HEK293 (cell line): Measurements from ENCODE around the gene IVNS1ABP.

ENCODE experiments used
- CTCF ChIA-PET: fragments of 350-600 bp; formaldehyde crosslinking; extraction: SDS; loops from one replicate; lab custom pipeline; 2021; ENCODE audit warnings: antibody characterized with exemption; lab: Yijun Ruan, JAX
- POLR2A ChIA-PET: fragments of 300-600 bp; formaldehyde crosslinking; extraction: SDS; loops from one replicate; lab custom pipeline; 2020; ENCODE audit warnings: antibody characterized with exemption, inconsistent platforms; lab: Yijun Ruan, JAX
- H3K27ac ChIP-seq: fragments of 200-500 bp; sonication (Bioruptor generic); 2 replicates; pipeline ENCODE4 v1.5.1; 2014; ENCODE audit warnings: low read depth, low read length, control low read depth, inconsistent platforms; ENCODE audit errors: extremely low read depth
- H3K36me3 ChIP-seq, 2 experiments: fragments of 200-500 bp in 1 of 2; sonication (Bioruptor generic) in 1 of 2; 1 replicate in 1 of 2; 2 replicates in 1 of 2; pipeline ENCODE4 v1.5.1; 2014 to 2017; ENCODE audit warnings: inconsistent platforms in 2 of 2, low read length in 2 of 2; ENCODE audit not compliant: control insufficient read depth in 2 of 2, insufficient read depth in 1 of 2
- H3K4me1 ChIP-seq: fragments of 200-500 bp; sonication (Bioruptor generic); 2 replicates; pipeline ENCODE4 v1.5.1; 2014; ENCODE audit warnings: mild to moderate bottlenecking, low read length, inconsistent platforms; ENCODE audit not compliant: control insufficient read depth, insufficient read depth
- H3K4me3 ChIP-seq: 2 replicates; pipeline ENCODE4 v1.5.1; 2011; ENCODE audit warnings: low read depth, mild to moderate bottlenecking, control low read depth, low read length, moderate library complexity
- H3K9me3 ChIP-seq: fragments of 200-500 bp; sonication (Bioruptor generic); 2 replicates; pipeline ENCODE4 v1.5.1; 2014; ENCODE audit warnings: low read depth, low read length, inconsistent platforms; ENCODE audit not compliant: control insufficient read depth, insufficient read depth
- MZF1 ChIP-seq: fragments of 450-650 bp; formaldehyde crosslinking; IDR thresholded peaks from 2 replicates; pipeline ENCODE4 v1.5.1; 2017; ENCODE audit warnings: missing biosample characterization, missing genetic modification characterization, borderline replicate concordance
- REPIN1 ChIP-seq: fragments of 450-650 bp; formaldehyde crosslinking; IDR thresholded peaks from 2 replicates; pipeline ENCODE4 v1.5.1; 2017; ENCODE audit warnings: missing biosample characterization, missing genetic modification characterization, low read depth
- SALL2 ChIP-seq: fragments of 450-650 bp; formaldehyde crosslinking; IDR thresholded peaks from 2 replicates; pipeline ENCODE4 v1.5.0; 2017; ENCODE audit warnings: missing biosample characterization, mild to moderate bottlenecking, missing genetic modification characterization, borderline replicate concordance
- SP2 ChIP-seq: fragments of 450-650 bp; formaldehyde crosslinking; IDR thresholded peaks from 2 replicates; pipeline ENCODE4 v1.5.1; 2016; ENCODE audit warnings: missing biosample characterization, missing genetic modification characterization
- ZBTB20 ChIP-seq: fragments of 450-650 bp; formaldehyde crosslinking; IDR thresholded peaks from 2 replicates; pipeline ENCODE4 v1.5.1; 2016; ENCODE audit warnings: missing biosample characterization, missing genetic modification characterization
- ZFP41 ChIP-seq: fragments of 450-650 bp; formaldehyde crosslinking; IDR thresholded peaks from 2 replicates; pipeline ENCODE4 v1.5.1; 2016; ENCODE audit warnings: missing biosample characterization, missing genetic modification characterization, borderline replicate concordance
- ZNF10 ChIP-seq: fragments of 450-650 bp; formaldehyde crosslinking; IDR thresholded peaks from 2 replicates; pipeline ENCODE4 v1.5.1; 2017; ENCODE audit warnings: missing biosample characterization, missing genetic modification characterization
- ZNF138 ChIP-seq: fragments of 450-650 bp; formaldehyde crosslinking; IDR thresholded peaks from 2 replicates; pipeline ENCODE4 v1.5.1; 2016; ENCODE audit warnings: missing biosample characterization, missing genetic modification characterization, borderline replicate concordance
- ZNF169 ChIP-seq: fragments of 450-650 bp; formaldehyde crosslinking; IDR thresholded peaks from 2 replicates; pipeline ENCODE4 v1.5.1; 2016; ENCODE audit warnings: missing biosample characterization, missing genetic modification characterization
- ZNF248 ChIP-seq: fragments of 450-650 bp; formaldehyde crosslinking; IDR thresholded peaks from 2 replicates; pipeline ENCODE4 v1.5.1; 2017; ENCODE audit warnings: missing biosample characterization, missing genetic modification characterization
- ZNF302 ChIP-seq: fragments of 450-650 bp; formaldehyde crosslinking; IDR thresholded peaks from 2 replicates; pipeline ENCODE4 v1.5.1; 2016; ENCODE audit warnings: missing biosample characterization, missing genetic modification characterization, low read depth
- ZNF324 ChIP-seq: fragments of 450-650 bp; formaldehyde crosslinking; IDR thresholded peaks from 2 replicates; pipeline ENCODE4 v1.5.1; 2016; ENCODE audit warnings: missing biosample characterization, missing genetic modification characterization
- ZNF366 ChIP-seq: fragments of 450-650 bp; formaldehyde crosslinking; conservative IDR thresholded peaks from 2 replicates; pipeline ENCODE4 v1.5.1; 2016; ENCODE audit warnings: missing biosample characterization, missing genetic modification characterization
- ZNF394 ChIP-seq: fragments of 450-650 bp; formaldehyde crosslinking; IDR thresholded peaks from 2 replicates; pipeline ENCODE4 v1.5.1; 2016; ENCODE audit warnings: missing biosample characterization, missing genetic modification characterization, mild to moderate bottlenecking, moderate library complexity, borderline replicate concordance
- ZNF473 ChIP-seq: fragments of 450-650 bp; formaldehyde crosslinking; IDR thresholded peaks from 2 replicates; pipeline ENCODE4 v1.5.1; 2017; ENCODE audit warnings: missing biosample characterization, missing genetic modification characterization
- ZNF510 ChIP-seq: fragments of 450-650 bp; formaldehyde crosslinking; IDR thresholded peaks from 2 replicates; pipeline ENCODE4 v1.5.1; 2018; ENCODE audit warnings: mild to moderate bottlenecking, missing genetic modification characterization, missing biosample characterization; ENCODE audit not compliant: insufficient replicate concordance
- ZNF548 ChIP-seq: fragments of 450-650 bp; formaldehyde crosslinking; IDR thresholded peaks from 2 replicates; pipeline ENCODE4 v1.5.1; 2016; ENCODE audit warnings: missing biosample characterization, missing genetic modification characterization
- ZNF561 ChIP-seq: fragments of 450-650 bp; IDR thresholded peaks from 2 replicates; pipeline ENCODE4 v1.5.1; 2018; ENCODE audit warnings: missing biosample characterization, missing genetic modification characterization, borderline replicate concordance
- ZNF585B ChIP-seq: fragments of 450-650 bp; formaldehyde crosslinking; IDR thresholded peaks from 2 replicates; pipeline ENCODE4 v1.5.1; 2016; ENCODE audit warnings: missing biosample characterization, missing genetic modification characterization
- ZNF701 ChIP-seq: fragments of 450-650 bp; formaldehyde crosslinking; IDR thresholded peaks from 2 replicates; pipeline ENCODE4 v1.5.1; 2016; ENCODE audit warnings: missing biosample characterization, missing genetic modification characterization
- ZNF843 ChIP-seq: fragments of 450-650 bp; formaldehyde crosslinking; IDR thresholded peaks from 2 replicates; pipeline ENCODE4 v1.5.1; 2016; ENCODE audit warnings: missing biosample characterization, missing genetic modification characterization
- TF ChIP-seq, protein P1 (sequence below): fragments of 450-650 bp; formaldehyde crosslinking; IDR thresholded peaks from 2 replicates; pipeline ENCODE4 v1.5.1; 2017; ENCODE audit warnings: missing biosample characterization, missing genetic modification characterization
- TF ChIP-seq, protein P2 (sequence below): fragments of 450-650 bp; formaldehyde crosslinking; IDR thresholded peaks from 2 replicates; pipeline ENCODE4 v1.5.1; 2016; ENCODE audit warnings: missing biosample characterization, missing genetic modification characterization
- TF ChIP-seq, protein P3 (sequence below): sonication (generic); formaldehyde crosslinking; IDR thresholded peaks from 2 replicates; pipeline ENCODE4 v1.8.1; 2022; ENCODE audit warnings: mild to moderate bottlenecking, moderate library complexity, missing genetic modification reagents
- TF ChIP-seq, protein P4 (sequence below): fragments of 450-650 bp; formaldehyde crosslinking; IDR thresholded peaks from 2 replicates; pipeline ENCODE4 v1.5.1; 2016; ENCODE audit warnings: missing biosample characterization, missing genetic modification characterization
- TF ChIP-seq, protein P5 (sequence below): fragments of 450-650 bp; formaldehyde crosslinking; optimal IDR thresholded peaks from 2 replicates; pipeline ENCODE3; 2016; ENCODE audit warnings: missing biosample characterization, mild to moderate bottlenecking, missing genetic modification characterization

IVNS1ABP gene

DNA sequence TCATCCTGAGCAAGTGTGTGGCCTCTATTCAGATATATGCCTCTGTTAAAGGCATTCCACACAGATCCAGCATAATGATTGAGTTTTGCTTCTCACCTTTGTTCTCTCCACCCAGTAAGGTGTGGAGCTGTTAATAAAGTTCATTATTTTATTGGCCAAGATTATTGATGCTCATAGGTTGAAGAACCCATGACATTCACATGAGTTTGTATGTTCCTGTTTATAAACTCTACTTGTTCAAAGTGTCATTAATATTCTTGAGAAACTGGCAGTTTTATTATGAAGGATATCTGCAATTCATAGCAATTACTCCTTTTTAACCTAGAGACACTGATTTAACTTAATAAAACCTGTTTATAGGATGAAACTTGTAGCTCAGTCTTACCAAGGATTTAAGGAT lies 22.0 kb downstream of the IVNS1ABP start:
- H3K36me3 ChIP-seq, result peaks cover 38 to 66% of the 10 kb centered on the region in 2 experiments
- no peak overlapping the region for H3K4me3 ChIP-seq
- no peaks in the 10 kb centered on the region for H3K9me3 ChIP-seq
- H3K27ac ChIP-seq, result no peak overlapping the region
- ChIA-PET POLR2A (interaction anchor here (0.8 kb wide), 1 partner anchor 22 kb away, joined by 4 read pairs; the partner anchor contains the start of gene IVNS1ABP), CTCF (no interaction called here)
- no peaks in the 10 kb centered on the region for H3K4me1 ChIP-seq
- TF ChIP-seq SP2 (tag by site-specific recombination), result no peak
- TF ChIP-seq ZNF561 (tag by site-specific recombination), result no peak
- TF ChIP-seq MZF1 (tag by site-specific recombination), result no peak
- TF ChIP-seq ZNF302 (tag by site-specific recombination), result no peak
- TF ChIP-seq ZNF324, result no peak
- TF ChIP-seq, protein P1, sequence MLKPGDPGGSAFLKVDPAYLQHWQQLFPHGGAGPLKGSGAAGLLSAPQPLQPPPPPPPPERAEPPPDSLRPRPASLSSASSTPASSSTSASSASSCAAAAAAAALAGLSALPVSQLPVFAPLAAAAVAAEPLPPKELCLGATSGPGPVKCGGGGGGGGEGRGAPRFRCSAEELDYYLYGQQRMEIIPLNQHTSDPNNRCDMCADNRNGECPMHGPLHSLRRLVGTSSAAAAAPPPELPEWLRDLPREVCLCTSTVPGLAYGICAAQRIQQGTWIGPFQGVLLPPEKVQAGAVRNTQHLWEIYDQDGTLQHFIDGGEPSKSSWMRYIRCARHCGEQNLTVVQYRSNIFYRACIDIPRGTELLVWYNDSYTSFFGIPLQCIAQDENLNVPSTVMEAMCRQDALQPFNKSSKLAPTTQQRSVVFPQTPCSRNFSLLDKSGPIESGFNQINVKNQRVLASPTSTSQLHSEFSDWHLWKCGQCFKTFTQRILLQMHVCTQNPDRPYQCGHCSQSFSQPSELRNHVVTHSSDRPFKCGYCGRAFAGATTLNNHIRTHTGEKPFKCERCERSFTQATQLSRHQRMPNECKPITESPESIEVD (tag by site-specific recombination), result no peak
- no peak for TF ChIP-seq ZNF843 (tag by site-specific recombination)
- TF ChIP-seq, protein P2, sequence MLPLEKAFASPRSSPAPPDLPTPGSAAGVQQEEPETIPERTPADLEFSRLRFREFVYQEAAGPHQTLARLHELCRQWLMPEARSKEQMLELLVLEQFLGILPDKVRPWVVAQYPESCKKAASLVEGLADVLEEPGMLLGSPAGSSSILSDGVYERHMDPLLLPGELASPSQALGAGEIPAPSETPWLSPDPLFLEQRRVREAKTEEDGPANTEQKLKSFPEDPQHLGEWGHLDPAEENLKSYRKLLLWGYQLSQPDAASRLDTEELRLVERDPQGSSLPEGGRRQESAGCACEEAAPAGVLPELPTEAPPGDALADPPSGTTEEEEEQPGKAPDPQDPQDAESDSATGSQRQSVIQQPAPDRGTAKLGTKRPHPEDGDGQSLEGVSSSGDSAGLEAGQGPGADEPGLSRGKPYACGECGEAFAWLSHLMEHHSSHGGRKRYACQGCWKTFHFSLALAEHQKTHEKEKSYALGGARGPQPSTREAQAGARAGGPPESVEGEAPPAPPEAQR, result no peak

DNA sequence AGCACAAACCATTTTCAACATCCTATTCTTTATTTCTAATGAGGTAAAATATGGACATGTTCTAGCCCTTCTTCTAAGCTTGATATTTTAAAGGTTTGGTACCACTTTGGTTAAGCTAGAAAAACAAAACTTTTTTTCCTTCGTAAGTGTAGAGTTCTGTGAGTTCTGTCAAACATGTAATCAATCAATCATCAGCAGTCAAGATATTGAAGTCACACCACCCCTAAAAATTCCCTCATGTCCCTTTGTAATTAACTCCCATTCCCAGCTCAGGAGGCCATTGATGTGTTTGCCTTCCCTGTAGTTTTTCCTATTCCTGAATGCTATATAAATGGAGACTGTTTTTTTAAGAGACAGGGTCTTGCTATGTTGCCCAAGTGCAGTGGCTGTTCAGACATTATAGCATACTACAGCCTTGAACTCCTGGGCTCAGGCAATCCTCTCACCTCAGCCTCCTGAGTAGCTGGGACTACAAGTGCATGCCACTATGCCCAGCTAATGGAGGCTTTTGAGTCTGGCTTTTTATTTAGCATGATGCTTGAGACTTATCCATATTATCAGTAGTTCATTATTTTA lies 23.0 kb downstream of the IVNS1ABP start:
- TF ChIP-seq ZNF510 (tag by site-specific recombination), result no peak
- TF ChIP-seq ZBTB20, result no peak
- no peak for TF ChIP-seq ZNF248 (tag by site-specific recombination)
- no peak for TF ChIP-seq ZNF701 (tag by site-specific recombination)
- TF ChIP-seq REPIN1 (tag by site-specific recombination), result no peak
- no peak for TF ChIP-seq ZNF473 (tag by site-specific recombination)
- no peak for TF ChIP-seq ZNF548
- TF ChIP-seq, protein P3, sequence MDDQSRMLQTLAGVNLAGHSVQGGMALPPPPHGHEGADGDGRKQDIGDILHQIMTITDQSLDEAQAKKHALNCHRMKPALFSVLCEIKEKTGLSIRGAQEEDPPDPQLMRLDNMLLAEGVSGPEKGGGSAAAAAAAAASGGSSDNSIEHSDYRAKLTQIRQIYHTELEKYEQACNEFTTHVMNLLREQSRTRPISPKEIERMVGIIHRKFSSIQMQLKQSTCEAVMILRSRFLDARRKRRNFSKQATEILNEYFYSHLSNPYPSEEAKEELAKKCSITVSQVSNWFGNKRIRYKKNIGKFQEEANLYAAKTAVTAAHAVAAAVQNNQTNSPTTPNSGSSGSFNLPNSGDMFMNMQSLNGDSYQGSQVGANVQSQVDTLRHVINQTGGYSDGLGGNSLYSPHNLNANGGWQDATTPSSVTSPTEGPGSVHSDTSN, result no peak
- TF ChIP-seq ZNF394 (tag by site-specific recombination), result no peak
- no peak for TF ChIP-seq ZFP41 (tag by site-specific recombination)
- Histone ChIP-seq H3K9me3 (no peaks in the 10 kb centered on the region), H3K36me3 (peaks cover 27 to 56% of the 10 kb centered on the region in 2 experiments), H3K27ac (no peak overlapping the region), H3K4me3 (no peak overlapping the region), H3K4me1 (no peaks in the 10 kb centered on the region)
- ChIA-PET CTCF (interaction anchor here (1.5 kb wide), 1 partner anchor 387 kb away, joined by 5 read pairs; no protein-coding TSS in a partner anchor), POLR2A (no interaction called here)

DNA sequence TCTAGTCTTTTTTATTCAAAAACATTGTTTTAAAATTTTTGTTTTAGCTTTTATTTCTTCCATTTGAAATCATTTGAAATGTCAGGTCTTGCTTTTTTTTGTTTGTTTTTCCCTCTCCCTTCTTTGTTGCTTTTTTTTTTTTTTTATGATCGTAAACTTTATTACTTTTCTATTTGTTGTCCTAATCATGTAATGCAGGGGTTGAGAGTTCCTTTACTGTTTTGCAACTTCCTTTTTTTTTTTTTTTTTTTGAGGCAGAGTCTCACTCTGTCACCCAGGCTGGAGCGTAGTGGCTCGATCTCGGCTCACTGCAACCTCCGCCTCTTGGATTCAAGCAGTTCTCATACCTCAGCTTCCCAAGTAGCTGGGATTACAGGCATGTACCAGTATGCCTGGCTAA lies 24.8 kb downstream of the IVNS1ABP start:
- H3K9me3 ChIP-seq, result no peaks in the 10 kb centered on the region
- no peak overlapping the region for H3K4me3 ChIP-seq
- H3K27ac ChIP-seq, result no peak overlapping the region
- H3K4me1 ChIP-seq, result no peaks in the 10 kb centered on the region
- CTCF ChIA-PET, result no interaction called here
- peaks cover 15 to 37% of the 10 kb centered on the region in 2 experiments; a peak in 2 of 3 replicates for H3K36me3 ChIP-seq
- POLR2A ChIA-PET, result no interaction called here
- TF ChIP-seq SALL2 (tag by site-specific recombination), result no peak
- no peak for TF ChIP-seq ZNF10 (tag by site-specific recombination)
- no peak for TF ChIP-seq ZNF366 (tag by site-specific recombination)
- TF ChIP-seq ZNF169 (tag by site-specific recombination), result no peak
- TF ChIP-seq ZNF138 (tag by site-specific recombination), result no peak
- TF ChIP-seq, protein P4, sequence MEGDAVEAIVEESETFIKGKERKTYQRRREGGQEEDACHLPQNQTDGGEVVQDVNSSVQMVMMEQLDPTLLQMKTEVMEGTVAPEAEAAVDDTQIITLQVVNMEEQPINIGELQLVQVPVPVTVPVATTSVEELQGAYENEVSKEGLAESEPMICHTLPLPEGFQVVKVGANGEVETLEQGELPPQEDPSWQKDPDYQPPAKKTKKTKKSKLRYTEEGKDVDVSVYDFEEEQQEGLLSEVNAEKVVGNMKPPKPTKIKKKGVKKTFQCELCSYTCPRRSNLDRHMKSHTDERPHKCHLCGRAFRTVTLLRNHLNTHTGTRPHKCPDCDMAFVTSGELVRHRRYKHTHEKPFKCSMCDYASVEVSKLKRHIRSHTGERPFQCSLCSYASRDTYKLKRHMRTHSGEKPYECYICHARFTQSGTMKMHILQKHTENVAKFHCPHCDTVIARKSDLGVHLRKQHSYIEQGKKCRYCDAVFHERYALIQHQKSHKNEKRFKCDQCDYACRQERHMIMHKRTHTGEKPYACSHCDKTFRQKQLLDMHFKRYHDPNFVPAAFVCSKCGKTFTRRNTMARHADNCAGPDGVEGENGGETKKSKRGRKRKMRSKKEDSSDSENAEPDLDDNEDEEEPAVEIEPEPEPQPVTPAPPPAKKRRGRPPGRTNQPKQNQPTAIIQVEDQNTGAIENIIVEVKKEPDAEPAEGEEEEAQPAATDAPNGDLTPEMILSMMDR (tag by site-specific recombination), result no peak
- TF ChIP-seq, protein P5, sequence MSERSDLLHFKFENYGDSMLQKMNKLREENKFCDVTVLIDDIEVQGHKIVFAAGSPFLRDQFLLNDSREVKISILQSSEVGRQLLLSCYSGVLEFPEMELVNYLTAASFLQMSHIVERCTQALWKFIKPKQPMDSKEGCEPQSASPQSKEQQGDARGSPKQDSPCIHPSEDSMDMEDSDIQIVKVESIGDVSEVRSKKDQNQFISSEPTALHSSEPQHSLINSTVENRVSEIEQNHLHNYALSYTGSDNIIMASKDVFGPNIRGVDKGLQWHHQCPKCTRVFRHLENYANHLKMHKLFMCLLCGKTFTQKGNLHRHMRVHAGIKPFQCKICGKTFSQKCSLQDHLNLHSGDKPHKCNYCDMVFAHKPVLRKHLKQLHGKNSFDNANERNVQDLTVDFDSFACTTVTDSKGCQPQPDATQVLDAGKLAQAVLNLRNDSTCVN, result no peak
- no peak for TF ChIP-seq ZNF585B
